GM04503 (cell line): ENCODE data around the gene RAG2.

Source experiments
- DNase-seq: peaks from one replicate; pipeline ENCODE4 v3.0.0-alpha.2; 2012; ENCODE audit warnings: low read depth

RAG2 gene

GRCh38 chr11:36598051-36598450, at the start of gene RAG2:
Gene RAG2, minus strand, starts transcription at chr11:36598236. Its CDS starts 4,068 bp downstream, at chr11:36594168.
- DNase-seq: no peak

GRCh38 chr11:36638556-36638955, 40.5 kb upstream of the RAG2 start:
- no peak for DNase-seq

GRCh38 chr11:36635066-36635862, 37.2 kb upstream of the RAG2 start:
- no peak for DNase-seq

- no peak for DNase-seq
These were observed 33.7 kb upstream of the RAG2 start for GRCh38 chr11:36631774-36632173.

- DNase-seq: no peak
These were observed 30.8 kb upstream of the RAG2 start for GRCh38 chr11:36628765-36629244.

GRCh38 chr11:36628141-36628540, 30.1 kb upstream of the RAG2 start:
- no peak for DNase-seq

- DNase-seq: no peak
These were observed 29.4 kb upstream of the RAG2 start for GRCh38 chr11:36627471-36627870.

- DNase-seq: no peak
These were observed 29.0 kb upstream of the RAG2 start for GRCh38 chr11:36627006-36627405.

GRCh38 chr11:36623494-36623893, 25.5 kb upstream of the RAG2 start:
- no peak for DNase-seq

- DNase-seq: no peak
These were observed 24.5 kb upstream of the RAG2 start for GRCh38 chr11:36622431-36623136.

- DNase-seq: no peak
These were observed 22.2 kb upstream of the RAG2 start for GRCh38 chr11:36620246-36620645.

GRCh38 chr11:36619502-36619901, 21.5 kb upstream of the RAG2 start:
- DNase-seq: no peak

GRCh38 chr11:36618363-36619047, 20.5 kb upstream of the RAG2 start:
- DNase-seq: no peak

GRCh38 chr11:36617543-36618362, 19.7 kb upstream of the RAG2 start:
- DNase-seq: no peak

GRCh38 chr11:36615826-36616225, 17.8 kb upstream of the RAG2 start:
- no peak for DNase-seq

GRCh38 chr11:36609383-36609782, 11.3 kb upstream of the RAG2 start:
- no peak for DNase-seq

- no peak for DNase-seq
These were observed 10.6 kb upstream of the RAG2 start for GRCh38 chr11:36608491-36609199.

GRCh38 chr11:36605221-36606216, 7.5 kb upstream of the RAG2 start:
- no peak for DNase-seq

- DNase-seq: no peak
These were observed 4.1 kb upstream of the RAG2 start for GRCh38 chr11:36602135-36602534.

GRCh38 chr11:36601155-36601554, 3.1 kb upstream of the RAG2 start:
- no peak for DNase-seq
